Glutamatergic neuron (in vitro differentiated cells): Measurements from ENCODE around the gene SH3GL2. TPM values are rescaled to one million over a fixed set of nuclear protein-coding genes. Genes with fewer than 3 reads are reported as not detected.

Experiments
- DNase-seq: peaks from one replicate; pipeline ENCODE4 v3.0.0; 2022
- H3K27ac Mint-ChIP-seq: one replicate; pipeline ENCODE4 v1.8.0; 2020; ENCODE audit warnings: mild to moderate bottlenecking, mixed read lengths, inconsistent platforms; ENCODE audit not compliant: unreplicated experiment
- H3K27me3 Mint-ChIP-seq: one replicate; pipeline ENCODE4 v1.8.0; 2020; ENCODE audit warnings: mild to moderate bottlenecking, moderate library complexity, mixed read lengths, inconsistent platforms; ENCODE audit not compliant: unreplicated experiment
- H3K36me3 Mint-ChIP-seq: one replicate; pipeline ENCODE4 v1.8.0; 2020; ENCODE audit warnings: mild to moderate bottlenecking, mixed read lengths, inconsistent platforms; ENCODE audit not compliant: unreplicated experiment
- H3K4me1 Mint-ChIP-seq: one replicate; pipeline ENCODE4 v1.8.0; 2020; ENCODE audit warnings: mild to moderate bottlenecking, low read depth, mixed read lengths, inconsistent platforms; ENCODE audit not compliant: unreplicated experiment
- H3K4me3 Mint-ChIP-seq: one replicate; pipeline ENCODE4 v1.8.0; 2020; ENCODE audit warnings: mild to moderate bottlenecking, mixed read lengths, inconsistent platforms; ENCODE audit not compliant: unreplicated experiment
- H3K9me3 Mint-ChIP-seq: one replicate; pipeline ENCODE4 v1.8.0; 2020; ENCODE audit warnings: mild to moderate bottlenecking, moderate library complexity, mixed read lengths, inconsistent platforms; ENCODE audit not compliant: unreplicated experiment
- total RNA-seq: library from RNA; stranded (reverse); fragmentation: NEBNext Ultra II Directional; extraction: Animal tissue kit (Norgen Biotek cat#: 25700); gene quantifications from one replicate; pipeline ENCODE4 v1.2.1, GENCODE V29; 2021; ENCODE audit not compliant: unreplicated experiment
- TF ChIP-seq, protein P1 (sequence below): fragments of 200-600 bp; sonication (generic); IDR thresholded peaks from one replicate; pipeline ENCODE4 v1.5.0; 2021; ENCODE audit not compliant: partially characterized antibody, unreplicated experiment

SH3GL2 gene
- total RNA-seq, 1 donor from 2014 or later: 8.1 TPM

DNA sequence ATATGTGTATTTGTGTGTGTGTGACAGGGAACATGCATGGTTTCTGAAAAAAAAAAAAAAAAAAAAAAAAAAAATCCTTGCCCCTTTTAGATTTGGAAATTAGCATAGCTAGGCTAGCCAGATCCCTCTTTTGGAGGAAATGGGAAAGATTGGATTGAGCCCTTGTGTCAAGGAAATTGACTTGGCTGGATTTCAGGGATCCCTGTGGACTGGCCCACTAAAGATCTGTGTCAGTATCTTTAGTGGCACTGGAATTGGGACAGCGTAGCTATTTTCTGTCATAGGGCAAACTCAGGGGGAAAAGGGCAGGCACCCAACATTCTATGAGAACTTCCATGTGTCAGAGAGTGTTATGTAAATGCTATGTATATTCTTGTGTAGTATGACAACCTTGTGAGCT, 35.4 kb downstream of the SH3GL2 start:
- Mint-ChIP-seq H3K27me3 (no peaks in the 10 kb centered on the region), H3K4me1 (peaks cover 9% of the 10 kb centered on the region)
- no peak for DNase-seq

DNA sequence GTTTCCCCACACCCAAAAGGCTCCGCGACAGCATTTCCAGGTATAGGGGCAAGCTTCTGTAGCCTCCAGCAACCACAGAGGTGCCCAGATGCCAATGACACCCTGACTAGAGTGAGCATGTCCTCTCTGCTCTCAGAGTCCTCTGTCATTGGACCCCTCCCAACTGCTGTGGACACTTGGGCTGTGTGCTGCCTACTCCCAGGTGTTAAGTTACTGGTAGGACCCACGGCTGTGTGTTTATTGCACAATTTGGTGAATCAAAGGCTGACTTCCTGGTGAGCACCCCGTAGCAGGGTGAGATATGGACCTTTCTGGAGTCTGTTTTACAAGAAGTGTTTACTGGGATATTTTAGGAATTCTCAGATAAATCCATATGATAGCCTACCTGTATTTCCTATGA, 36.0 kb downstream of the SH3GL2 start:
- H3K27me3 Mint-ChIP-seq: no peaks in the 10 kb centered on the region
- TF ChIP-seq, protein P1, sequence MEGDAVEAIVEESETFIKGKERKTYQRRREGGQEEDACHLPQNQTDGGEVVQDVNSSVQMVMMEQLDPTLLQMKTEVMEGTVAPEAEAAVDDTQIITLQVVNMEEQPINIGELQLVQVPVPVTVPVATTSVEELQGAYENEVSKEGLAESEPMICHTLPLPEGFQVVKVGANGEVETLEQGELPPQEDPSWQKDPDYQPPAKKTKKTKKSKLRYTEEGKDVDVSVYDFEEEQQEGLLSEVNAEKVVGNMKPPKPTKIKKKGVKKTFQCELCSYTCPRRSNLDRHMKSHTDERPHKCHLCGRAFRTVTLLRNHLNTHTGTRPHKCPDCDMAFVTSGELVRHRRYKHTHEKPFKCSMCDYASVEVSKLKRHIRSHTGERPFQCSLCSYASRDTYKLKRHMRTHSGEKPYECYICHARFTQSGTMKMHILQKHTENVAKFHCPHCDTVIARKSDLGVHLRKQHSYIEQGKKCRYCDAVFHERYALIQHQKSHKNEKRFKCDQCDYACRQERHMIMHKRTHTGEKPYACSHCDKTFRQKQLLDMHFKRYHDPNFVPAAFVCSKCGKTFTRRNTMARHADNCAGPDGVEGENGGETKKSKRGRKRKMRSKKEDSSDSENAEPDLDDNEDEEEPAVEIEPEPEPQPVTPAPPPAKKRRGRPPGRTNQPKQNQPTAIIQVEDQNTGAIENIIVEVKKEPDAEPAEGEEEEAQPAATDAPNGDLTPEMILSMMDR: no peak
- no peak overlapping the region for H3K4me3 Mint-ChIP-seq
- H3K4me1 Mint-ChIP-seq: peaks cover 5% of the 10 kb centered on the region
- H3K36me3 Mint-ChIP-seq: no peaks in the 10 kb centered on the region
- no peak for DNase-seq
- no peak overlapping the region for H3K27ac Mint-ChIP-seq
- H3K9me3 Mint-ChIP-seq: no peaks in the 10 kb centered on the region

More for the DNA sequence above, 35.4 kb downstream of the SH3GL2 start:
- no peak overlapping the region for H3K4me3 Mint-ChIP-seq
- TF ChIP-seq, protein P1: no peak
- no peak overlapping the region for H3K27ac Mint-ChIP-seq
- no peaks in the 10 kb centered on the region for H3K9me3 Mint-ChIP-seq
- H3K36me3 Mint-ChIP-seq: no peaks in the 10 kb centered on the region

DNA sequence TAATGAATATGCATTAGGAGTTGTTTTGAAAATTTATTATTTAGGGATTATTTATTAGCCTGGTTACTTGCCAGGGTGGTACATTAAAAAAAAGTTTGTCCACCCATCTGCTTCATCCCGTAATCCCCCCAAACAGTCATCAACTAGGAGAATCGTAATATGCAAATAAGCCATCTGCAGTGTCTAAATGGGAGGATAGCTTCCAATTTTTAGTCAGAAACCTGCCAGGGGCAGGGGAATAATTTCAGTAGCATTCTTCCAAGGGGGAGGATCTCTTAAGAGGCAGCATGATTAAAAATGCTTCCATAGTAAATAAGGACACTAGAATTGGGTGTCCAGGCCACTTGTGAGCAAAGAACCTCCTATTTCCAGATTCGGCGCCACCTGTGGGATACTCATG, 43.3 kb downstream of the SH3GL2 start:
- TF ChIP-seq, protein P1: no peak
- H3K4me3 Mint-ChIP-seq: no peak overlapping the region
- H3K4me1 Mint-ChIP-seq: peaks cover 25% of the 10 kb centered on the region
- no peak for DNase-seq
- H3K27ac Mint-ChIP-seq: no peak overlapping the region
- H3K9me3 Mint-ChIP-seq: peaks cover 3% of the 10 kb centered on the region
- no peaks in the 10 kb centered on the region for H3K36me3 Mint-ChIP-seq
- H3K27me3 Mint-ChIP-seq: peaks cover 2% of the 10 kb centered on the region

DNA sequence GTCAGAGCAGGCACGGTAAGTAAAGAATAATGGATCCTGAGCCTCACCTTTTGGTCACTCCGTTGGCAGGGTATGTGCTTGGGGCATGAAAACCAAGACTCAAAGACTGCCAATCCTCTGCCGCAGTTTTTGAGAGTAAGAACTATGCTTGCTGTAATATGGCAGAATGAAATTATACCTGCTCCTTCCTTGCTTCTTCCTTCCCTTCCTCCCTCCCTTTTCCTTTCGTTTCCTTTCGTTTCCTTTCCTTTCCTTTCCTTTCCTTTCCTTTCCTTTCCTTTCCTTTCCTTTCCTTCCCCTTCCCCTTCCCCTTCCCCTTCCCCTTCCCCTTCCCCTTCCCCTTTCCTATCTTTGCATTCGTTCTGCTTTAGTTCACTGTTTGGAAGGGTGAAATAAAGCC, 43.9 kb downstream of the SH3GL2 start:
- peaks cover 3% of the 10 kb centered on the region for H3K9me3 Mint-ChIP-seq
- H3K4me1 Mint-ChIP-seq: peaks cover 28% of the 10 kb centered on the region
- TF ChIP-seq, protein P1: no peak
- peaks cover 2% of the 10 kb centered on the region for H3K27me3 Mint-ChIP-seq
- H3K27ac Mint-ChIP-seq: no peak overlapping the region
- H3K36me3 Mint-ChIP-seq: no peaks in the 10 kb centered on the region
- DNase-seq: no peak
- no peak overlapping the region for H3K4me3 Mint-ChIP-seq

DNA sequence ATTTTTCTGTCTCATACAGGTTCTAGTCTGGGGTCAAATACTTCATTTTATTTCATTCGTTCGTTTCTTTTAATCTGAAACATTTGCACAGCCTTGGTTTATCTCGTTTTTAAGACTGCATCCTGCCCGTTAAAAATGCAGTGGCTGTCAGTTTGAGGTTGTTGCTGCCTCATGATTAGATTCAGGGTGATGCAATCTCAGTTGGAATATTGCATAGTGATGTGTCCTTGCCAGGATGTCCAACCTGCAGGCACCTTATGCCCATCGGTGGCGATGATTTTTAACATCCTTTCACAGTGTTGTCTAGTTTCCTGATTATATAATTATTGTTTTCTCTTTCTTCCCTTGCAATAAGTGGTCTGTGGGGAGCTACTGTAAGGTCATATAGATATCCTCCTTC, 45.1 kb downstream of the SH3GL2 start:
- Mint-ChIP-seq H3K36me3 (no peaks in the 10 kb centered on the region), H3K27ac (peak overlapping the region; percentile 28), H3K9me3 (peaks cover 3% of the 10 kb centered on the region), H3K4me3 (no peak overlapping the region), H3K27me3 (peaks cover 2% of the 10 kb centered on the region), H3K4me1 (peaks cover 33% of the 10 kb centered on the region)
- TF ChIP-seq, protein P1: no peak
- DNase-seq: no peak
